Activated gamma-delta T cell treated with anti-CD3 and anti-CD28 coated beads, Interleukin-2, amount 50 U/mL, for 16 hours (primary cell): Measurements from ENCODE around the gene BCORL1.

ENCODE experiments used
- DNase-seq: peaks from one replicate; pipeline ENCODE4 v3.0.0-alpha.2; 2020; ENCODE audit warnings: low read depth

BCORL1 gene, protein sequence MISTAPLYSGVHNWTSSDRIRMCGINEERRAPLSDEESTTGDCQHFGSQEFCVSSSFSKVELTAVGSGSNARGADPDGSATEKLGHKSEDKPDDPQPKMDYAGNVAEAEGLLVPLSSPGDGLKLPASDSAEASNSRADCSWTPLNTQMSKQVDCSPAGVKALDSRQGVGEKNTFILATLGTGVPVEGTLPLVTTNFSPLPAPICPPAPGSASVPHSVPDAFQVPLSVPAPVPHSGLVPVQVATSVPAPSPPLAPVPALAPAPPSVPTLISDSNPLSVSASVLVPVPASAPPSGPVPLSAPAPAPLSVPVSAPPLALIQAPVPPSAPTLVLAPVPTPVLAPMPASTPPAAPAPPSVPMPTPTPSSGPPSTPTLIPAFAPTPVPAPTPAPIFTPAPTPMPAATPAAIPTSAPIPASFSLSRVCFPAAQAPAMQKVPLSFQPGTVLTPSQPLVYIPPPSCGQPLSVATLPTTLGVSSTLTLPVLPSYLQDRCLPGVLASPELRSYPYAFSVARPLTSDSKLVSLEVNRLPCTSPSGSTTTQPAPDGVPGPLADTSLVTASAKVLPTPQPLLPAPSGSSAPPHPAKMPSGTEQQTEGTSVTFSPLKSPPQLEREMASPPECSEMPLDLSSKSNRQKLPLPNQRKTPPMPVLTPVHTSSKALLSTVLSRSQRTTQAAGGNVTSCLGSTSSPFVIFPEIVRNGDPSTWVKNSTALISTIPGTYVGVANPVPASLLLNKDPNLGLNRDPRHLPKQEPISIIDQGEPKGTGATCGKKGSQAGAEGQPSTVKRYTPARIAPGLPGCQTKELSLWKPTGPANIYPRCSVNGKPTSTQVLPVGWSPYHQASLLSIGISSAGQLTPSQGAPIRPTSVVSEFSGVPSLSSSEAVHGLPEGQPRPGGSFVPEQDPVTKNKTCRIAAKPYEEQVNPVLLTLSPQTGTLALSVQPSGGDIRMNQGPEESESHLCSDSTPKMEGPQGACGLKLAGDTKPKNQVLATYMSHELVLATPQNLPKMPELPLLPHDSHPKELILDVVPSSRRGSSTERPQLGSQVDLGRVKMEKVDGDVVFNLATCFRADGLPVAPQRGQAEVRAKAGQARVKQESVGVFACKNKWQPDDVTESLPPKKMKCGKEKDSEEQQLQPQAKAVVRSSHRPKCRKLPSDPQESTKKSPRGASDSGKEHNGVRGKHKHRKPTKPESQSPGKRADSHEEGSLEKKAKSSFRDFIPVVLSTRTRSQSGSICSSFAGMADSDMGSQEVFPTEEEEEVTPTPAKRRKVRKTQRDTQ (N-terminal part only)

DNA sequence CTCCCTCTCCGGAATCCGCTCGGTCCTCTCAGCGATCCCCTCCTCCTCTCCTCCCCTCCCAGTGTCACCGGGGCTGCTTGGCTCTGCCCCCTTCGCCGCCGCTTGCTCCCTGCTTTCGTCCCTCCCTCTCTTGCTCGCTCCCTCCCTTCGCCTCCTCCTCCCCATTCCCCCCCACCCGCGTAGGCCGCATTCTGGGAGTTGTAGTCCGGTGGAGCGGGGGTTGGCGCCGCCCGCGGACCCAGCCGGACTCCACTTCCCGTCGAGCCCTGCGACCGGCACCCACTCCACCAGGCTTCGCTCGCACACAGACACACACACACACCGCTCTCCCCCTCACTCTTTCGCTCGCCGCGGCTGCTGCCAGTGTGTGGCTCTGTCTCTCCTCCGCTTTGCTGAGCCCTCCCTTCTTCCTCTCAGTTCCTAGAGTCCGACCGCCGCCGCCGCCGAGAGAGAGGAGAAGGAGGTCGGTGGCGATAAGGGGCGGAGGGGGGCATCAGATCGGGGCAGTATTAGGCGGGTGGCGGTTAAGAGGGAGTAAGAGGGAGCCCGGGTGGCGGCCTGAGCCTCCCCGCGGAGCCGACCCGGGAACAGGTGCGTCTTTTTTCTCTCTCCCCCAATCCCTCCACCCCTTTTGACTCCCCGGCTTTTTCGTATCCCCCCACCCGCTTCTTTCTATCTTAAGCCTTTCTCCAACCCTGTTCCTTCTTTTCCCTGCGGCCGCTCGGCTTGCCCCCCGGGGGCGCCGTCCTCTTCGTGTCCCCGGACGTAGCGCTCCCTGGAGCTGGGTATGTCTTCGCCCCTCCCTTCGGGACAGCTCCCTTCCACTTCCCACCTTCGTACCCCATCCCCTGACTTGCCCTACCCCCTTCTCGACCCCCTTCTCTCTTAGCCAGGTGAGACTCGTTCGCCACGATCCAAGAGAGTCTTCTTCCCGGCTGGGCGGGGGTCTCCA lies at the start of gene BCORL1:
TSS of gene BCORL1 (plus strand) at position 336 of the 952 bp plus-strand sequence. CDS start 22,597 bp downstream, outside the sequence.
- DNase-seq = peak; percentile 76

DNA sequence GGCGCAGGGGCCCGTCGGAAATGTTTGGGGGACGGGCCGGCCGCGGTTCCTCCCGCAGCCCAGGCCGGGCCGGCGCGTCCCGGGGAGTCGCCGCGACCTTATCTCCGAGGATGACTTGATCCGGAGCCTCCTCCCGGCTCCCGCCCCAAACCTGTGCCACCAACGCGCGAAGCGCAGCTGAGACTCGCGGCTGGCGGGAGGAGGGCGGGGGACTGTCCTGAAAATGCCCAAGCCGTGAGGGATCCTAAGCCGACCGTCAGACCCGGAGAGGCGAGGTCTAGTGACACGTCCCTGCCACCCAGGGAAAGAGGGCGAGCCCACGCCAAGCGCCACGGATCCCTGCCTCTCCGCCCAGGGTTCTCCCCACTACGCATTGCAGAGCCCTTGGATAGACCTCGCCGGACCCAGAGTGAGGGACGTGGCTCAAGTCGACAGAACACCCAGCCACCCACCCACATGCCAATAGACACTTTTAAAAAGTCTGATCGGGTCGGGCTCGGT lies 49.6 kb upstream of the BCORL1 start:
- DNase-seq = no peak

- DNase-seq = no peak
These were observed 48.7 kb upstream of the BCORL1 start for GRCh38 chrX:129933700-129934099.

- no peak for DNase-seq
These were observed 48.0 kb upstream of the BCORL1 start for GRCh38 chrX:129934461-129934860.

GRCh38 chrX:129934952-129935351 lies 47.5 kb upstream of the BCORL1 start:
- no peak for DNase-seq

DNA sequence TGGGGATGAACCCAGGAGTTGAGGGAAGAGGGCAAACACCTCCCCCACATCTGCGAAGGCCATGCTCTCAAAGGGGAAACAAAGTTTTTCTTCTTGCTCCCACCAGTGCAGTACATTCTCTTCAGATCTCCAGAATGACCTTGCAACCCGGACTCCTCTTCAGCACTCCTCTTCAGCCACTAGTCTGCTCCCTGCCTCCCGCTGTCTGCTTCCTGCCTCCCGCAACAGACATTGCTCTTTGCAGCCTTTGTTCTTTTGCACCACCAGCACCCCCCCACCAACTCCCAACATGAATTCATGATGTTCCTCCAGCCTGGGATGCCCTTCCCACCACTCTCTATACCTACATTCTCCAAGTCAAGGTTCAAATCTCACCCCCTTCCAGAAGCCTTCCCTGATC lies 44.4 kb upstream of the BCORL1 start:
- no peak for DNase-seq

DNA sequence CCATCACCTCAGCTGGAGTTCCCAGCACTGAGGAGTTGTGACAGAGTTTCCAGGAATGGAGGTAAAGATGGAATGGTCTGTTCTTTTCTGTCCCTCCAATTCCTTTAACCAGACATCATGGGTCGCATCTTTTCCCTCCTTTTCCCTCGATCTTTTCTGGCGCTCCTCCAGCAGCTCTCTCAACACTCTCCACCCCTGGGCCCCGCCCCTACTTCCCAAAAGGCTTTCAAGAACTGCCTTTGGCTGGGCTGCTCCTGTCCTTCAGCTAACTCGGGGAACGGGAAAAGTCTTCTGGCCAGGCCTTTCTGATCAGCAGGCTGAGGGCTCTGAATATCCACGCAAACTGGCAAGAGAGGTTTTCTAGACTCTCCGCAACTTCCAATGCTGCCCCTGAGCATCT lies 42.4 kb upstream of the BCORL1 start:
- DNase-seq = no peak

DNA sequence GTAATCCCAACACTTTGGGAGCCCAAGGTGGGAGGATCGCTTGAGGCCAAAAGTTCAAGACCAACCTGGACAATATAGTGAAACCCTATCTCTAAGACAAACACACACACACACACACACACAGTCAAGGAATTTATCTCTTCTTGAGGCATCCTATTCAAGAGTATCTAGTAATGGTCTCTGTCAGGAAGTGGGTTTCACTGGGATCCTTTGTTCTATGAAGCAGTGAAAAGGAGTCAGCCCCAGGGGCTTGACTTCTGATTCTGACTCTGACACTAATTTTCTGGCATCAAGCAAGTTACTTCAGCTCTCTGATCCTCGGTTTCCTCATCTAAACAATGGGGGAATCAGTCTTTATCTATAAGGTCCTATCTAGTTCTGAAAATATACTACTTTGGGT lies 41.7 kb upstream of the BCORL1 start:
- DNase-seq = no peak

DNA sequence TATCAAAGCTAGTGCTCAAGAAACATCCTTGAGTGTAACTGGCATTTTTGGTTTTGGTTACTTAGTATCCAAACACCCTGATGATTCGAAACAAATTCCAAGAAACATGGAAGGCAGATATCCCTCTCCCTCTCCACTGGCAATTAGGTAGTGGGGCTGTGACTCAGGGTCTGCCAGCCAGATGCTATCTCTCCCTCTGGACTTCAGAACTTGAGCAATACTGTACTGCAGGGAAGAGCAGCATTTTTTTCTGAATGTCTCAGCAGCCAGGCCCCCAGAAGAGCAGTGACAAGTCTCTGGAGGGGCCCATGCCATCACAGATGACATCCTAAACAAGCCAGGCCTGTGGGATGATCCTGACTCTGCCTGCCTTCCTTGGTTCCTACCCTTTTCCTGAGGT lies 37.3 kb upstream of the BCORL1 start:
- DNase-seq = no peak

DNA sequence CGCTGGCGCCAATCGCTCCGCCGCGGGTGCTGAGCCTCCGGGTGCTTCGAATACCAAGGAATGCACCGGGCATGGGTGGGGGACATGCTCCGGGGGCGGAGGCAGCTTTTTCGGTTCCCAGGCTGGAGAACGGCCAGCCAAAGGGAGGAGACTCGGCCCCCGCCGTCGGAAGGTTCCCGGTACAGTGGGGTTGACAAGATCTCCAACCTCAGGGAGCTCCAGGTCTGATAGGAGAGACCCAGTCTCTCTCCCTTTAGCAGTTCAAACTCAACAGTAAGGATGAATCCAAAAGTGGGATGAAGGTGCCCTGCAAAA lies 29.1 kb upstream of the BCORL1 start:
- no peak for DNase-seq

DNA sequence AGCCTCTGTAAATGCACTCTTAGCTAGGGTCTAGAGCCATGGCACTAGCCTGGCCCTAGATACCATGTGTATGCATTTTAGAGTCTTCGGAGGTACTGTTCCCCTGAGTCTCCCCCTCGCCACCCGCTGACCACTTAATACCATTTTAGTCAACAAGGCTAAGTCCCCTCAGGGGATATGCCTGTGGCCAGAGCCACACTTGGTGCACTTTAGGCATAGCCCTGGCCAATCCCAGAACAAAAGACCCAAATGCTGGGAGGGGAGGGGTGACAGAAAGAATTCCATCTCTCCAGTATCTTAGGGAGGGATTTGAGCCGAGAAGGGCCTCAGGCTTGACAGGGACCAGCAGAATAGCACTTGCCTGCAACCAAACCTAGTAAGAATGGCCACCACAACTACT lies 28.6 kb upstream of the BCORL1 start:
- DNase-seq = no peak

- DNase-seq = no peak
These were observed 27.6 kb upstream of the BCORL1 start for GRCh38 chrX:129954804-129955203.

- no peak for DNase-seq
These were observed 26.8 kb upstream of the BCORL1 start for GRCh38 chrX:129955682-129956081.

GRCh38 chrX:129956145-129956544 lies 26.3 kb upstream of the BCORL1 start:
- no peak for DNase-seq

- no peak for DNase-seq
These were observed 25.7 kb upstream of the BCORL1 start for GRCh38 chrX:129956765-129957164.

GRCh38 chrX:129957241-129958082 lies 25.0 kb upstream of the BCORL1 start:
- no peak for DNase-seq

DNA sequence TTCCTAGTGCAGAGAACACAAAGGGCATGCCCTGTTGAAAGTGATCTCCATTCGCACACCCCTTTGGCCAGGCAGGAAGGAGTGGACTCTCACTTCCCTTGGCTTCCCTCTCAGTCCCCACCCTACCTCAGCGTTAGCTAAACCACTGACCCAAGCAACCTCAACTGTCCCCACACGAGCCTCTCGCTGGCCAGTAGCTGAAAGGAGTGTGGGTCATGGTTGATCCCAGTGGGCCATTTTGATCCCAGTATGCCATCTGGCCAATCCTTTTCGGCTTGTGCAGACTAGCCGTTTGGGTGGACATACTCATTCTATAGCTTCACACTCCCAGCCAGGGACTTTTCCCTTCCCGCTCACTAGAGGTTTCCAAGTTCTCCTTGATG lies 24.4 kb upstream of the BCORL1 start:
- DNase-seq = no peak

DNA sequence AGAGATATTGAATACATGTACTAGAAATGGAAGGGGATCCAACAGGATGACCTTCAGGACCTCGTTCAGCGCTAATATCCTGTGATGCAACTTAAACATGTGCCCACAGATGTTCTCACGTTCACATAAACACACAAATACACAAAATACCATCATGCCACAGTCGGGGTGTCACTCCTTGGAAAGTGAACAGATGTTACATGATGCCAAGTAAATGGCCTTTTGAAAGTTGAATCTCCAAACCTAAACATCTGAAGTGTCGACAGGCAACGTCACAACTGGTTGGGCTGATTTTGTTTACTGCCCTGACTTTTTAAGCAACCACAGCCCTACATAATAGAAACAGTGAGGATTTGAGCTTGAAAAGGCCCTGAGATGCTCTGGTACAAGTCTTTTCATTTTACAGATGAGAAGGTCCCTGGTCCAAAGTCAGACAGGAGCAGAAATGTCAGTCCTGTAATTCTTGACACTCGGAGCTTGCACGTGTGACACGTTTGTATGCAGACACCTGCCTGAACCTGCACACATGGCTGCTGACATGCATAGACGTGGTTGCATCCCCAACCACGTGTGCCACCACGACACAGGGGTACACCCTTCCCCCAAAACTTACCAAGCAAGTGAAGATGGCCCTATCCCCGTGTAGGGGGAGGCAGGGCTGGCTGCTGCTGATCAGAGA lies 23.5 kb upstream of the BCORL1 start:
- DNase-seq = no peak

DNA sequence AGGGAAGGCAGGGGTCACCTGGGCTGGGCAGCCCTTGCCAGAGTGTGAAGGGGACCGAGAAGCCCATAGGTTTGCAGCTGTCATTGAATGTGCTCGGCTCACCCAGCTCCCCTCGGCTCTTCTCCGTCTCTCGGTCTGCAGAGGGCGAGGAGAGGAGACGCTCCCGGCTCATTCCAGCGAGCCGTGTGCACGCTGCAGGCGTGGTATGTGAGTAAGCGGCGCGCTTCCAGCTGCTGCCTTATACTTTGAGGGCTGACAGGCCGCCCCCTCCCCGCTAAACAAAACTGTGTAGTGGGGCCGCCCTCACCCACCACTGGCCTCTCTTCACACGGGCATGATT lies 23.0 kb upstream of the BCORL1 start:
- no peak for DNase-seq
